ENCODE results near the gene HSPA12A. TPM values are rescaled to one million over a fixed set of nuclear protein-coding genes. Genes with fewer than 3 reads are reported as not detected.

The HSPA12A gene
- total RNA-seq, 6 donors from 2014 or later, result 4.2 to 11.6 (median 6.1) TPM

- Histone ChIP-seq H3K9me3 (peaks cover 0 to 5% (median 0%) of the 10 kb centered on the region in 4 donors), H3K27me3 (no peaks in the 10 kb centered on the region), H3K4me1 (no peaks in the 10 kb centered on the region), H3K36me3 (no peaks in the 10 kb centered on the region), H3K4me3 (no peak overlapping the region), H3K27ac (no peak overlapping the region)
- ATAC-seq (ENCODE audit: low FRiP score in 2 of 2) (no peak), DNase-seq (no peak)
- WGBS, 2 donors, result 82 to 85% methylated on average over 8 of the region's 8 CpGs
- TF ChIP-seq POLR2A (IDR thresholded peaks at IDR 0.05), result no peak
- TF ChIP-seq EP300 (IDR thresholded peaks at IDR 0.05), result no peak
- TF ChIP-seq CTCF (IDR thresholded peaks at IDR 0.05), result no peak
- TF ChIP-seq POLR2AphosphoS5 (IDR thresholded peaks at IDR 0.05), result no peak
Measured at GRCh38 chr10:116648903-116649302, 93.5 kb downstream of the HSPA12A start.

DNA sequence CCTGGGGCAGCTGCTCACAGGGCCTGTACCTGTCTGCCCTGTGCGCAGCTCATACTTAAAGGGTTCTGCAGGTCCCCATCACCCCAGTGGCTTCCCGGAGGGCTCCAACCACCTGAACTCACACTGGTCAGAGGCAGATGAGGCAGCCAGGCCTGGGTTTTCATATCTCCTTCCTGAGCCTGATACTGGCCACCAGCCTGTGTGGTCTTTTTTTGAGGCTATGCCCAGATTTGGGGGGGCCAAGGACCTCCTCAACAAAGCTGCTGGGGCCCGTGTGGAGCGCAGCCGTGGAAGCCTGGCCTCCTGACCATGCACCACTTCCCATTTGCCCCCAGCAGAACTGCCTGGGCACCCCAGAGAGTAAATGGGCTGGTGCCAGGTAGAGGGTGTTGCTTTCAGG, 95.9 kb downstream of the HSPA12A start:
- ATAC-seq (ENCODE audit: low FRiP score in 2 of 2) (no peak), DNase-seq (peak in 1 of 2 donors; percentile 40)
- TF ChIP-seq POLR2AphosphoS5 (IDR thresholded peaks at IDR 0.05) (no peak), CTCF (IDR thresholded peaks at IDR 0.05) (no peak)
- H3K9me3 ChIP-seq, result peaks cover 0 to 5% (median 0%) of the 10 kb centered on the region in 4 donors
- WGBS, 2 donors, result 90 to 98% methylated on average over 5 of the region's 5 CpGs
- H3K27ac ChIP-seq, result no peak overlapping the region
- no peak overlapping the region for H3K4me3 ChIP-seq
- H3K36me3 ChIP-seq, result no peaks in the 10 kb centered on the region
- H3K27me3 ChIP-seq, result no peaks in the 10 kb centered on the region
- H3K4me1 ChIP-seq, result no peaks in the 10 kb centered on the region

DNA sequence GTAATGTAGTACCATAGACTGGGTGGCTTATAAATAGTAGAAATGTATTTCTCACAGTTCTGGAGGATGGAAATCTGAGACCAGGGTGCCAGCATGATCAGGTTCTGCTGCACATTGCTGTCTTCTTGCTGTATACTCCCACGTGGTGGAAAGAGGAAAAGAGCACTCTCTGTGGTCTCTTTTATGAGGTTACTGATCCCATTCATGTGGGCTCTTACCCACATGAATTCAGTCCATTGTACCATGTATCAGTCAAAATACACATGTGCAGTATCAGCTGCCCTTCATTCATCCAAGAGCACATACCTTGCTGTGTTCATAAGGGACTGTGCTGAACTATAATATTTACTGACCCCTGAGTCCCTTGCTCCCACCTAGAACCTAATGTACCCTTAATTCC, 104.5 kb downstream of the HSPA12A start:
- Histone ChIP-seq H3K9me3 (peaks cover 0 to 10% (median 0%) of the 10 kb centered on the region in 4 donors), H3K36me3 (no peaks in the 10 kb centered on the region), H3K27me3 (no peaks in the 10 kb centered on the region), H3K4me3 (no peak overlapping the region), H3K27ac (no peak overlapping the region), H3K4me1 (no peaks in the 10 kb centered on the region)
- 16 to 20% methylated on average over 1 of the region's 1 CpG for WGBS, 2 donors
- no peak for TF ChIP-seq CTCF (IDR thresholded peaks at IDR 0.05)
- TF ChIP-seq POLR2AphosphoS5 (IDR thresholded peaks at IDR 0.05), result no peak
- no peak for TF ChIP-seq EP300 (IDR thresholded peaks at IDR 0.05)
- no peak for TF ChIP-seq POLR2A (IDR thresholded peaks at IDR 0.05)
- DNase-seq (no peak), ATAC-seq (ENCODE audit: low FRiP score in 2 of 2) (no peak)

- no peak for TF ChIP-seq POLR2AphosphoS5 (IDR thresholded peaks at IDR 0.05)
- TF ChIP-seq POLR2A (IDR thresholded peaks at IDR 0.05), result no peak
- no peak for TF ChIP-seq CTCF (IDR thresholded peaks at IDR 0.05)
- TF ChIP-seq EP300 (IDR thresholded peaks at IDR 0.05), result no peak
- DNase-seq, result no peak
- WGBS, 2 donors, result 40 to 43% methylated on average over 2 of the region's 2 CpGs
- Histone ChIP-seq H3K4me3 (no peak overlapping the region), H3K9me3 (peaks cover 0 to 10% (median 0%) of the 10 kb centered on the region in 4 donors), H3K36me3 (no peaks in the 10 kb centered on the region), H3K4me1 (no peaks in the 10 kb centered on the region), H3K27me3 (no peaks in the 10 kb centered on the region), H3K27ac (no peak overlapping the region)
- ATAC-seq (ENCODE audit: low FRiP score in 2 of 2), result no peak
Measured at GRCh38 chr10:116636976-116637375, 105.4 kb downstream of the HSPA12A start.

GRCh38 chr10:116636385-116636784, 106.0 kb downstream of the HSPA12A start:
- ATAC-seq (ENCODE audit: low FRiP score in 2 of 2), result no peak
- Histone ChIP-seq H3K36me3 (no peaks in the 10 kb centered on the region), H3K4me1 (no peaks in the 10 kb centered on the region), H3K9me3 (peaks cover 0 to 10% (median 0%) of the 10 kb centered on the region in 4 donors), H3K4me3 (no peak overlapping the region), H3K27me3 (no peaks in the 10 kb centered on the region), H3K27ac (no peak overlapping the region)
- TF ChIP-seq CTCF (IDR thresholded peaks at IDR 0.05) (no peak), POLR2A (IDR thresholded peaks at IDR 0.05) (no peak), POLR2AphosphoS5 (IDR thresholded peaks at IDR 0.05) (no peak), EP300 (IDR thresholded peaks at IDR 0.05) (no peak)
- no peak for DNase-seq

All from upper lobe of left lung (tissue), 6 donors.